Parathyroid adenoma (tissue), 2 donors: ENCODE measurements around the gene LITAFD.

Source experiments
- H2AFZ ChIP-seq: fragments of 300-600 bp; sonication (generic); one replicate; pipeline ENCODE4 v1.7.0; 2017; ENCODE audit warnings: antibody characterized with exemption, mild to moderate bottlenecking
- H3K27ac ChIP-seq: fragments of 300-600 bp; sonication (generic); one replicate; pipeline ENCODE4 v1.7.0; 2017
- H3K27me3 ChIP-seq: fragments of 300-600 bp; sonication (generic); one replicate; pipeline ENCODE4 v1.7.0; 2017; ENCODE audit warnings: low read length; ENCODE audit not compliant: control insufficient read depth, insufficient read depth
- H3K36me3 ChIP-seq: fragments of 300-600 bp; sonication (generic); one replicate; pipeline ENCODE4 v1.7.0; 2017; ENCODE audit warnings: low read length; ENCODE audit not compliant: control insufficient read depth, insufficient read depth
- H3K4me1 ChIP-seq: fragments of 300-600 bp; sonication (generic); one replicate; pipeline ENCODE4 v1.7.0; 2017; ENCODE audit warnings: control low read depth
- H3K4me2 ChIP-seq: fragments of 300-600 bp; sonication (generic); one replicate; pipeline ENCODE4 v1.7.0; 2017; ENCODE audit warnings: low read length
- H3K4me3 ChIP-seq: fragments of 300-600 bp; sonication (generic); one replicate; pipeline ENCODE4 v1.7.0; 2017; ENCODE audit warnings: low read depth, low read length
- H3K79me2 ChIP-seq: fragments of 300-600 bp; sonication (generic); one replicate; pipeline ENCODE4 v1.7.0; 2017; ENCODE audit warnings: control low read depth
- H3K9ac ChIP-seq: fragments of 300-600 bp; sonication (generic); one replicate; pipeline ENCODE4 v1.7.0; 2017; ENCODE audit warnings: mild to moderate bottlenecking
- H3K9me3 ChIP-seq: fragments of 300-600 bp; sonication (generic); one replicate; pipeline ENCODE4 v1.7.0; 2017; ENCODE audit warnings: low read length; ENCODE audit not compliant: control insufficient read depth
- CTCF ChIP-seq: fragments of 300-600 bp; sonication (generic); IDR thresholded peaks from one replicate; pipeline ENCODE4 v1.7.0; 2017; ENCODE audit warnings: antibody characterized with exemption, mild to moderate bottlenecking
- donor health status: primary hyperparathyroidism.

The LITAFD gene

DNA sequence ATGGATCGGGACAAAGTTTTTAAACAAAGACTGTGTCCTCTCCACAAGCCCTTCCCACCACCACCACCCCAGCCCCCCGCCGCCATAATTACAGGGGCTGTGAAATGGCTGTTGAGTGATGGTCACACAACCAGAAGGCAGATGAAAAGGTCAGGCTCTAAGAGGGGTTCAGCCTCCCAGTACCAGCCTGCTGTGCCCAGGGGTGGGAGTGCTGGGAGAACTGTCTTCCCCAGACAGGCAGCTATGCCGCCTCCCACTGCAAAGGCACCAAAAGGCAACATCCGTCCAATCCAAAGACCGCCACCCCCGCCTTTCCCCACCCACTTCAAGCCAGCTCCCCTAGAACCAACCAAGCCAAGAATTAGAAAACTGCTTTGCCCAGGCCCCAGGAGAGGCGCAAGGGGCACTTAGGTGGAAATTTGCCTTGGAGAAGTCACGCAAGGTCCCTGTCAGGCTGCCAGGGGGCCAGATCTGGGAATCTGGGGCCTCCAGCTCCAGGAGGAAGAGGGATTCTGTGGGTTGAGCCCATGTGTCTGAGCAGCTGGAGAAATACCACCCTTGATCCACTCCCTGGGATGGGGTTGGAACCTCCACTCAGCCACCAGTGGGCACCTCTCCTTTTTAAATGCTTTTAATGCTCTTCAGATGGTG, 27.7 kb upstream of the LITAFD start:
- H3K79me2 ChIP-seq, result no peaks in the 10 kb centered on the region
- H3K36me3 ChIP-seq, result no peaks in the 10 kb centered on the region
- no peaks in the 10 kb centered on the region for H3K27me3 ChIP-seq
- H3K4me1 ChIP-seq, result no peaks in the 10 kb centered on the region
- no peak overlapping the region for H3K27ac ChIP-seq
- TF ChIP-seq CTCF, result no peak
- H3K4me3 ChIP-seq, result no peak overlapping the region
- H3K9ac ChIP-seq, result no peak overlapping the region
- no peaks in the 10 kb centered on the region for H3K9me3 ChIP-seq
- H3K4me2 ChIP-seq, result no peak overlapping the region
- H2AFZ ChIP-seq, result no peak overlapping the region

- Histone ChIP-seq H3K4me1 (no peaks in the 10 kb centered on the region), H3K4me2 (no peak overlapping the region), H3K4me3 (no peak overlapping the region), H3K9ac (no peak overlapping the region), H3K36me3 (no peaks in the 10 kb centered on the region), H3K9me3 (no peaks in the 10 kb centered on the region), H3K27ac (no peak overlapping the region), H3K79me2 (no peaks in the 10 kb centered on the region), H3K27me3 (no peaks in the 10 kb centered on the region), H2AFZ (no peak overlapping the region)
- no peak for TF ChIP-seq CTCF
These were observed 26.9 kb upstream of the LITAFD start for GRCh38 chr16:8855051-8855786.

- no peak overlapping the region for H3K4me2 ChIP-seq
- H3K9ac ChIP-seq, result no peak overlapping the region
- no peak for TF ChIP-seq CTCF
- no peaks in the 10 kb centered on the region for H3K79me2 ChIP-seq
- H3K4me3 ChIP-seq, result no peak overlapping the region
- H2AFZ ChIP-seq, result no peak overlapping the region
- no peaks in the 10 kb centered on the region for H3K36me3 ChIP-seq
- no peaks in the 10 kb centered on the region for H3K9me3 ChIP-seq
- H3K4me1 ChIP-seq, result no peaks in the 10 kb centered on the region
- no peaks in the 10 kb centered on the region for H3K27me3 ChIP-seq
- H3K27ac ChIP-seq, result peak overlapping the region; percentile 19
These were observed 26.2 kb upstream of the LITAFD start for GRCh38 chr16:8855972-8856371.

- Histone ChIP-seq H3K27me3 (no peaks in the 10 kb centered on the region), H3K4me1 (no peaks in the 10 kb centered on the region), H3K4me2 (no peak overlapping the region), H3K9me3 (no peaks in the 10 kb centered on the region), H3K27ac (no peak overlapping the region), H3K4me3 (no peak overlapping the region), H3K79me2 (peaks cover 4% of the 10 kb centered on the region), H2AFZ (no peak overlapping the region), H3K36me3 (no peaks in the 10 kb centered on the region), H3K9ac (no peak overlapping the region)
- TF ChIP-seq CTCF, result no peak
These were observed 22.9 kb upstream of the LITAFD start for GRCh38 chr16:8858994-8859912.
